Common myeloid progenitor, CD34-positive (primary cell): ENCODE results near the gene CEP170B.

ENCODE experiments used
- CTCF ChIA-PET: fragments of 350-600 bp; sonication (Branson Sonifier 250); formaldehyde crosslinking; loops from one replicate; lab custom pipeline; 2021; ENCODE audit warnings: antibody characterized with exemption; lab: Charles Lee
- POLR2A ChIA-PET: fragments of 350-600 bp; sonication (Branson Sonifier 250); formaldehyde crosslinking; loops from one replicate; lab custom pipeline; 2021; ENCODE audit warnings: antibody characterized with exemption; lab: Charles Lee
- DNase-seq, 3 donors: peaks; one replicate each; pipeline versions ENCODE4 v3.0.0 to v3.0.0-alpha.2; 2013
- H3K27ac ChIP-seq, 2 experiments: 1 replicate in 1 of 2; 2 replicates in 1 of 2; pipeline ENCODE4 v1.7.0; 2013; ENCODE audit warnings: inconsistent platforms in 2 of 2, low read length in 2 of 2, mild to moderate bottlenecking in 2 of 2, low read depth in 1 of 2, moderate library complexity in 1 of 2; ENCODE audit not compliant: severe bottlenecking in 2 of 2, insufficient read depth in 1 of 2, poor library complexity in 1 of 2
- H3K27me3 ChIP-seq, 5 experiments: replicated peaks in 2 of 5; 1 replicate in 3 of 5; 2 replicates in 2 of 5; pipeline versions ENCODE4 v1.6.1 to v1.7.0; 2013; ENCODE audit warnings: low read length in 4 of 5, mild to moderate bottlenecking in 2 of 5, moderate library complexity in 2 of 5, inconsistent platforms in 1 of 5; ENCODE audit not compliant: insufficient read depth in 5 of 5, control insufficient read depth in 4 of 5
- H3K36me3 ChIP-seq, 4 experiments: 1 replicate in 2 of 4; 2 replicates in 2 of 4; pipeline versions ENCODE4 v1.6.1 to v1.7.0; 2013; ENCODE audit warnings: low read length in 3 of 4, control low read depth in 1 of 4, mild to moderate bottlenecking in 1 of 4; ENCODE audit not compliant: control insufficient read depth in 4 of 4, insufficient read depth in 4 of 4
- H3K4me1 ChIP-seq, 4 experiments: 1 replicate in 3 of 4; 2 replicates in 1 of 4; pipeline versions ENCODE4 v1.6.1 to v1.7.1; 2013; ENCODE audit warnings: low read length in 3 of 4, mild to moderate bottlenecking in 3 of 4, control low read depth in 1 of 4, inconsistent platforms in 1 of 4, moderate library complexity in 1 of 4; ENCODE audit not compliant: control insufficient read depth in 4 of 4, insufficient read depth in 4 of 4; ENCODE audit errors: control extremely low read depth in 1 of 4
- H3K4me3 ChIP-seq, 7 experiments: 1 replicate in 4 of 7; 2 replicates in 3 of 7; pipeline versions ENCODE4 v1.5.1 to v1.7.0; 2013; ENCODE audit warnings: mild to moderate bottlenecking in 7 of 7, low read length in 6 of 7, moderate library complexity in 6 of 7, inconsistent platforms in 2 of 7, low read depth in 2 of 7, control low read depth in 1 of 7; ENCODE audit not compliant: insufficient read depth in 4 of 7, control insufficient read depth in 1 of 7; ENCODE audit errors: extremely low read depth in 1 of 7
- H3K9me3 ChIP-seq, 5 experiments: 1 replicate in 4 of 5; 2 replicates in 1 of 5; pipeline versions ENCODE4 v1.6.1 to v1.7.1; 2013; ENCODE audit warnings: low read length in 4 of 5, mild to moderate bottlenecking in 2 of 5, inconsistent platforms in 1 of 5, low read depth in 1 of 5, moderate library complexity in 1 of 5; ENCODE audit not compliant: control insufficient read depth in 4 of 5, insufficient read depth in 2 of 5; ENCODE audit errors: control extremely low read depth in 1 of 5
- WGBS: methylation state at CpG from one replicate; pipeline ENCODE4 v1.1.5; 2013; ENCODE audit not compliant: insufficient coverage; 5-methylcytosine and 5-hydroxymethylcytosine counted together

The CEP170B gene

DNA sequence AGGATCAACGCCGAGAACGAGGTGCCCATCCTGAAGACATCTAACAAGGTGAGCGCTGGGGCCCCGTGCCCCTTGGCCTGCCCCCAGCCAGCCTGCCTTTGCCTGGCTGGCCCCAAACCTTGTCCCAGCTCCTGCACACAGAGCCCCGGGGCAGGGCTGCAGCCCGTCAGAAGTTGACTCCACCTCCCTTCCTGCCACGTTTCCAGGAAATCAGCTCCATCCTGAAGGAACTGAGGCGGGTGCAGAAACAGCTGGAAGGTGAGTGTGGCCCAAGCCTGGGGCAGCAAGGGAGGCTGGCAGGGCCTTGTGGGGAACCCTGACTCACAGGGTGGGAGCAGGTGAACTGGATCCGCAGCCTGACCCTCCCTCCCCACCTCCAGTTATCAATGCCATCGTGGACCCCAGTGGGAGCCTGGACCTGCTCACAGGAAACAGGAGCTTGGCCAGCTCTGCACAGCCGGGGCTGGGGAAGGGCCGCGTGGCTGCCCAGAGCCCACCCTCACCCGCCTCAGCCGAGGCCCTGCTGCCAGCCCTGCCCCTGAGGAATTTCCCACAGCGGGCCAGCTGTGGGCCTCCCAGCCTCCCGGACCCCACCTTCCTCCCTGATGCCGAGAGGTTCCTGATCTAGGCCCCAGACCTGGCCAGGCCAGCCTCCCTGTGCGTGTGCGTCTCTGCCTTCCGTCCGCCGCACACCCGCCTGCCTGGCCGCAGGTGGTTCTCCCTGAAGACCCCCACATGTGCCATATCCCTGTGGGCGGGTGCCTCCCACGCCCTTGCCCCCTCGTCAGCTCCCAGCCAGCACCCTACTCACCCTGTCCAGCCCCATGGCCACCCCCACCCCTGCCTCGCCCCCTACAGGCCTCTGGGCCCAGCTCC, 29.5 kb downstream of the CEP170B start:
- POLR2A ChIA-PET: no interaction called here
- CTCF ChIA-PET: interaction anchor here (0.7 to 2.1 kb wide), 10 partner anchors 11 to 192 kb away, joined by 3 to 7 read pairs (median 3); no protein-coding TSS in a partner anchor
- H3K27ac ChIP-seq: no peak overlapping the region
- peaks cover 0 to 1% (median 0%) of the 10 kb centered on the region in 4 experiments for H3K4me1 ChIP-seq
- 81% methylated on average over 16 of the region's 30 CpGs for WGBS
- peaks cover 0 to 4% (median 0%) of the 10 kb centered on the region in 5 experiments for H3K27me3 ChIP-seq
- H3K4me3 ChIP-seq: no peak overlapping the region
- DNase-seq: no peak
- H3K36me3 ChIP-seq: no peaks in the 10 kb centered on the region
- no peaks in the 10 kb centered on the region for H3K9me3 ChIP-seq

DNA sequence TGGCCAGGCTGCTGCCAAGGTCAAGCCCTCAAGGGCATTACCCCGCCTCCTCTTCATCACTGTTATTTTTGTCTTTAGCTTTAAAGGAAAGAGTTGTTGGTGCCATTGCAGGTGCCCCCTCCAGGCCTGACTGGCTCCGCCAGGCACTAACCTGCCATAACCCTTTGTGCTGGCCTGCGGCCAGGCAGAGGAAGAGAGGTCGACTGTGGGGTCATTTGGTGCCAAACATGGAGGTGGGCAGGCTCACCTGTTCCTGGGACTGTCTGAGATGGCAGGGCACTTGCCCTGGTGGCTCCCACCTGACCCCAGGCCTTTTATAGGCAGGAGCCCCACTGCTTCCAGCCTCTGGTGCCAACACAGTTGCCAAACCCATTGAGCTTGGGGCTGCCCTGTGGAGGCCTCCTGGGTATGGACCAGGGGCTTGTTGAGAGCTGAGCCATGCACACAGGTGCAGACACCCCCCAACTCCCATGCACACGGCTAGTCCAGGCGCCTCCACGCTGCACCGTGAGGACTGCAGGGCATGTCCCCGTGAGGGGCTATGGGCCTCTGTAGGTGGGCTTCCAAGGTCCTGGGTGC, 30.2 kb downstream of the CEP170B start:
- no peak overlapping the region for H3K4me3 ChIP-seq
- peaks cover 0 to 4% (median 0%) of the 10 kb centered on the region in 5 experiments for H3K27me3 ChIP-seq
- DNase-seq: no peak
- WGBS: 92% methylated on average over 8 of the region's 9 CpGs
- ChIA-PET CTCF (interaction anchor here (0.7 to 2.1 kb wide), 12 partner anchors 13 to 192 kb away, joined by 3 to 10 read pairs (median 4); no protein-coding TSS in a partner anchor), POLR2A (no interaction called here)
- peaks cover 0 to 1% (median 0%) of the 10 kb centered on the region in 4 experiments for H3K4me1 ChIP-seq
- H3K9me3 ChIP-seq: no peaks in the 10 kb centered on the region
- no peaks in the 10 kb centered on the region for H3K36me3 ChIP-seq
- no peak overlapping the region for H3K27ac ChIP-seq

- no peak overlapping the region for H3K4me3 ChIP-seq
- WGBS: 84% methylated on average over 27 of the region's 34 CpGs
- H3K27me3 ChIP-seq: peaks cover 0 to 4% (median 0%) of the 10 kb centered on the region in 5 experiments
- no peaks in the 10 kb centered on the region for H3K9me3 ChIP-seq
- POLR2A ChIA-PET: no interaction called here
- H3K36me3 ChIP-seq: no peaks in the 10 kb centered on the region
- peak in 2 of 3 donors; percentile 36 to 39 for DNase-seq
- H3K4me1 ChIP-seq: peaks cover 0 to 1% (median 0%) of the 10 kb centered on the region in 4 experiments
- H3K27ac ChIP-seq: no peak overlapping the region
- CTCF ChIA-PET: interaction anchor here (0.6 to 2.1 kb wide), 9 partner anchors 12 to 149 kb away, joined by 3 to 10 read pairs (median 4); no protein-coding TSS in a partner anchor
Measured at GRCh38 chr14:104895786-104896661, 31.0 kb downstream of the CEP170B start.

DNA sequence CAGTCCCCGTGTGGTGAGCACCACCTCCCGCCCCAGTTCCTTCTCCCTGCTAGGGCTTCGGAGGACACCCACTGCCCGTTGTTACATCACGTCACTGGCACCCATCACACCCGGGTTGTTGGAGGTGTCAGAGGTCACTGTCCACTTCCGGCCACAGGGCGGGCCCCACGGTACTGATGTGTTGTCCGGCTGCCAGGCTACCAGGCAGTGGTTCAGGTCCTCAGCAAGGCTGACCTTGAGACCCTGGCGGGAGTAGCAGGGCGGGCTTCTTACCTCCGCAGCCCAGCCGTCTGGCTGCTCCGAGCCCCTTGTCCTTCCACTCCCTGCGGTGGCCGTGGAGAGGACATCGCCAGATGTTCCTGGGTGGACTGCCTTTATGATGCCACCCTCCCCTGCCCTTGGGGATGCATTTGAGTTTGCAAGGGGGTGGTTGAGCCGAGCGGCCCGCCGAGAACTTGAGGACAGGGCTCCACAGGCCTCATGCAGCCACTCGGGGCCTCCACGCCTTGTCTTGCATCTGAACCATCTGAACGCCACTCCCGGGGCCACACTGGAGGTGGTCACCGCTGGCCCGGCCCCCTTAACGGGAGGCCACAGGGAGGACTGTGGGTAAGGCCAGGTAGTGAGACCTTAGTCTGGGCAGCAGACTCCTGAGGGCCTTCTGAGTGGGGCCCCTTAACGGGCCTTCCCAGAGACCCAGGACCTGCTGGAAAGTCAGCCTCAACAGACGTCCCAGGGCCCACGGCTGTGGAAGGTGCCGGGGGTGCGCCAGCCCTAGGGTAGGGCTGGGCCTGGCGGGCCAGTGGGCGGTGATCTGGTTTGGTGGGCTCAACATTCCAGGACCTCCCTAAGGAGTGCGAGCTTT, 32.5 kb downstream of the CEP170B start:
- H3K9me3 ChIP-seq: no peaks in the 10 kb centered on the region
- no peak for DNase-seq
- H3K27ac ChIP-seq: no peak overlapping the region
- peaks cover 0 to 4% (median 0%) of the 10 kb centered on the region in 5 experiments for H3K27me3 ChIP-seq
- H3K4me1 ChIP-seq: peaks cover 0 to 1% (median 0%) of the 10 kb centered on the region in 4 experiments
- ChIA-PET CTCF (interaction anchor here (0.8 to 2.1 kb wide), 5 partner anchors 10 to 148 kb away, joined by 3 to 10 read pairs (median 4); partner anchors contain the start of gene PLD4), POLR2A (no interaction called here)
- no peaks in the 10 kb centered on the region for H3K36me3 ChIP-seq
- H3K4me3 ChIP-seq: no peak overlapping the region
- whole genome bisulfite sequencing: 91% methylated on average over 34 of the region's 37 CpGs

- Histone ChIP-seq H3K9me3 (no peaks in the 10 kb centered on the region), H3K27me3 (peaks cover 0 to 4% (median 0%) of the 10 kb centered on the region in 5 experiments), H3K4me1 (peaks cover 0 to 1% (median 0%) of the 10 kb centered on the region in 4 experiments), H3K36me3 (no peaks in the 10 kb centered on the region), H3K4me3 (no peak overlapping the region), H3K27ac (no peak overlapping the region)
- CTCF ChIA-PET: interaction anchor here (0.8 to 1.8 kb wide), 5 partner anchors 24 to 148 kb away, joined by 3 to 5 read pairs (median 4); partner anchors contain the start of gene PLD4
- POLR2A ChIA-PET: no interaction called here
- 96% methylated on average over 6 of the region's 7 CpGs for WGBS
- DNase-seq: no peak
Measured at GRCh38 chr14:104898195-104898558, 33.1 kb downstream of the CEP170B start.
